Measurements from ENCODE around the gene SIPA1L3.
"Not testable (repeated sequence)": the region's sequence is repeated elsewhere in the genome, so short reads cannot be mapped to it uniquely, and the experiment has no call there.

Gene SIPA1L3

DNA sequence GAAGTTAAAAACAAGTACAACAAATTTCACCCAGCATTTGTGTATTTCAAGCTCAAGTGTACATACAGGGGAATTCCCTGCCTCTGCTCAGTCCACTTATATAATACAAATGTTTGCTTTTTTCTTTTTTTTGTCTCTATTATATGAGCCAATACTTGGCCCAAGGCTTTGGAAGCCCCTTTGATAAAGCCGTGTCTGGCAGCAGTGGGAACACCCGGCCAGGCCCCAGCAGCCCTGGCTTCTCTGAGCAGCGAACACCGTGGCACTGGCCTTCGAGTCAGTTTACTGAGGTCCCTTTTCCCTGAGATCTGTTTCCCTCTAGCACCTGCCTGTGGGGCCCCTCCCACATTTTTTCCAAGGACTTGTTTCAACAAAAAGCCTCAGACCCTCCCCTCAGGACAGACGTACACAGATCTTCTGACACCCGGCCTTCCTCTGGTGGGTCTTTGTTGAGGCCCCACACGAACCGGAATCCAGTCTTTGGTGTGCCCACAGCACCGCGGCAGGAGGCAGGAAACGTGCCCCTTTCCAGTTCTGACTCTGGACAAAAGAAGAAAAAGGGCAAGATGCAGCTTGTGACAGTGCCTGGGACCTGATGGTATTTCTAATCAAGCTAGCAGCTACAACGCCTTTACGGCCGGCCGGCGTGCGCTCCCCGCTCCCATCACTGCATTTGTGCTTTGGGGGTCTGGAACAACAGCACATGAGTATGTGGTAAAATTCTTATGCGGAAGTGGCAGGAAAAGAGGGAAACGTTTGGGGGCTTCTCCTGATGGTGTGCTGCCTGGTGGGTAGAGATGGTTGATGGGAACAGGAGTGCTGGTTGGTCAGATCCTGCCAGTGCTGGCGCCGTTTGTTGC lies 13.8 kb downstream of the SIPA1L3 start:
- peak; percentile 5 for DNase-seq

DNA sequence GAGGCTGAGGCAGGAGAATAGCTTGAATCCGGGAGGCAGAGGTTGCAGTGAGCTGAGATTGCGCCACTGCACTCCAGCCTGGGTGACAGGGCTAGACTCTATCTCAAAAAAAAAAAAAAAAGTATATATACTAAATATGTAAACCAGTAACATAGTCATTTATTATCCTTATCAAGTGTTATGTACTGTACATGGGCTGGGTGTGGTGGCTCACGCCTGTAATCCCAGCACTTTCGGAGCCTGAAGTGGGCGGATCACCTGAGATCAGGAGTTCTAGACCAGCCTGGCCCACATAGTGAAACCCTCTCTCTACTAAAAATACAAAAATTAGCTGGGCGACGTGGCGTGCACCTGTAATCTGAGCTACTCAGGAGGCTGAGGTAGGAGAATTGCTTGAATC lies 17.6 kb downstream of the SIPA1L3 start:
- DNase-seq = not testable (repeated sequence)

GRCh38 chr19:37925212-37925611 lies 18.2 kb downstream of the SIPA1L3 start:
- no peak for DNase-seq

- no peak for DNase-seq
These were observed 19.2 kb downstream of the SIPA1L3 start for GRCh38 chr19:37926255-37926654.

DNA sequence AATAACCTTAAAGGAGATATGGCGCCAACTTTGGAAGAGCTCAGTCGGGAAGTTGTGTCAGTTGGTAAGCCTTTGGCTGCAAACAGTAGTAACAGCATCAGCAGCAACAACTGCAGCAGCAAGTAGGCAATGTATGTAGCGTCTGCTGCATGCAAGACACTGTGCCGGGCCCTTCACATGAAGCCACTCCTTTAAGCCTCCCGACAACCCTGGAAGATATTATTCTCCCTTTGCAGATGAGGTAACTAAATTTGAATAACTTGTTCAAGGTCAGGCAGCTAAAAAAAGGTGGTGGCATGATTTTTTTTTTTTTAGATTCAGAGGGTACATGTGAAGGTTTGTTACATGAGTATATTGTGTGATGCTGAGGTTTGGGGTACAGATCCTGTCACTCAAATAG lies 19.7 kb downstream of the SIPA1L3 start:
- DNase-seq = no peak

- no peak for DNase-seq
These were observed 21.7 kb downstream of the SIPA1L3 start for GRCh38 chr19:37928527-37929286.

DNA sequence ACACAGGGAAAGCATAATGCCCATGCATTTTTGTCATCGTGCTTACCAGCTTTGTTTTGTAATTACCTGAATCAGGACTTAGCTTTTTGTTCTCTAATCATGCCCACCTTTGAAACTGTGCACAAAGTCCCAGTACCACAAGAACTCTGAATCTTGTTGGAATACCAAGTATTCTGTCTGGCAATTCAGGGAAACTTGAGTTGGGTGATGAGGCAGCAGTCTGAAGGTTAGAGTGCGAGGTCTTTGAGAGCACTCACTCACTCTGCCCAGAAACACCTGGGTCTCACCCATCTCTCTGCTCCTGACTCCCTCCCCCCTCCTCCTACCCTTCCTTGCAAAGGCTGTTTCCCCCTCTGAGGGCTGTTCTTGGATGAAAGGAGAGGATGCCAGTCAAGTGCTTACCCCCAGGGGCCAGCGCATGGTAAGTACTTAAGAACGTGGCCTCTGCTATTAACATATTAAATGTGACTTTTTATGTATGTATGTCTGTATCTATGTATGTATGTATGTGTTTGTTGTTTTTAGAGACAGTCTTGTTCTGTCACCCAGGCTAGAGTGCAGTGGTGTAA lies 22.4 kb downstream of the SIPA1L3 start:
- no peak for DNase-seq

- DNase-seq = no peak
These were observed 23.4 kb downstream of the SIPA1L3 start for GRCh38 chr19:37930416-37930815.

DNA sequence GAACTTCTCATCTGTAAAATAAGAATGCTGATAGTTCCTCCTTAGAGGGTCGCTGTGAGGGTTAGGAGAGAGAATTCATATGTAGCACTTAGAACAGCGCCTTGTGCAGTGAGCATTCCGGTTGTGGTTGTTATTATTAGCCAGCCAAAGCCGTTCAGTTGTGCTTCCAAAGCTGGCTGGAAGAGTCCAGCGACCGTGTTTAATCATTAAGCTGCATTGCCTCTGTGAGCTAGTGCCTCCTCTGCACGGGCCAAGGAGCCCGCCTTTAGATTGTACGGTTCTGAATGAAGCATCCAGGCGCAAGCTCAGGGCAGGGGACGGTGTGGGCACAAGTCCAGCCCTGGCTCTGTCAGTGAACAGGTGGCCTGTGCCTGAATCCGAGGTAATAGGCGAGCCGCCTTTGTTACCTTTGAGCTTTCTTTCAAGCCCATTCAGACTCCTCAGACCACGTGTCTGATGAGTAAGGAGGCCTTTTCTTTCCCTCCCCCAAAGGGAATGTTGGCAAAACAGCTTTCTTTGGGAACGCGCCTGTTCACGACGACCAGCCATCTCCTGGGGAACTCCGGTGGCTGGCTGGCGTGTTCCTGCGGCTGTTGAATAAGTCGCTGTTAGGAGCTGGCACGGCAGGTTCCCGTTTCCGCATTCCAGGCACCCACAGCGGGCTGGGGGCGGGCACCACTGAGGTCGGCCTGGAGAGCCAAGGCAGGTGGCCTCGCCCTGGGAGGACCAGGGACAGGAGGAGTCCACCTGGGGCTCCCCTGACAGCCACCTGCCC lies 25.1 kb downstream of the SIPA1L3 start:
- peak; percentile 80 for DNase-seq

GRCh38 chr19:37932985-37933936 lies 26.3 kb downstream of the SIPA1L3 start:
- DNase-seq = peak; percentile 20

- no peak for DNase-seq
These were observed 26.9 kb downstream of the SIPA1L3 start for GRCh38 chr19:37933937-37934358.

DNA sequence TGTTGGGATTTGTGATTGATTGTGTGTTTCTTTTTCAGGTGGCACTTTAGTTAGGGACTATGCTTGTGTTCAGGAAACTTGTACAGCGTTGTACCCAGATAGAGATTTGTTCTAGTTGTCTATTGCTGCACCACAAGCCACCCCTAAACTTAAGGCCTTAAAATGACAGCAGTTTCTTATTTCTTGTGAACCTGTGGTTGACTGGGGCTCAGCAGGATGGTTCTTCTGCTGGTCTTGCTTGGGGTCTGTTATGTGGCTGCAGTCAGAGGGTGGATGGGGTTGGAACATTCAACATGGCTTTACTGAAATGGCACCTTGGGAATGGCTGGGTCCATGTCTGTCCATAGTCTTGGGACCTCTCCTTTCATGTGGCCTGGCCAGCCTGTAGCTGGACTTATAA lies 28.3 kb downstream of the SIPA1L3 start:
- DNase-seq = no peak

DNA sequence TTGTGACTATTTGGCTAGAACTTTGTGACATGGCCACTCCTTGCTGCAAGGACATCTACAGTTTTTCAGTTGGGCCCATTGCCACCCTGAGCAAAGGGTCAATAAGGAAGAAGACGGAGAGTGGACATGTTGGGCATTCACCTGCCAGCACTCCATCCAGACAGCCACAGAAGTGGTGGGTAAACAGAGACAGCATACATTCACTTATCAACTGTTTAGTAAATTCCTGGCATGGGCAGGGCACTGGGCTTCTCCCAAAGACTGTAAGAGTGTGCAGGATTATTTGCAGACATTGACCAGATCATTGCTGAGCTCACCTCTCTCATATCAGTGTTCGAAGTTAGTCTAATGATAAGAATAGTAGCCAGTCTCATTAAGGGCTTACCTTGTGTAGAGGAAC lies 29.2 kb downstream of the SIPA1L3 start:
- no peak for DNase-seq

- no peak for DNase-seq
These were observed 29.9 kb downstream of the SIPA1L3 start for GRCh38 chr19:37936886-37937285.

- no peak for DNase-seq
These were observed 31.3 kb downstream of the SIPA1L3 start for GRCh38 chr19:37938353-37938752.

DNA sequence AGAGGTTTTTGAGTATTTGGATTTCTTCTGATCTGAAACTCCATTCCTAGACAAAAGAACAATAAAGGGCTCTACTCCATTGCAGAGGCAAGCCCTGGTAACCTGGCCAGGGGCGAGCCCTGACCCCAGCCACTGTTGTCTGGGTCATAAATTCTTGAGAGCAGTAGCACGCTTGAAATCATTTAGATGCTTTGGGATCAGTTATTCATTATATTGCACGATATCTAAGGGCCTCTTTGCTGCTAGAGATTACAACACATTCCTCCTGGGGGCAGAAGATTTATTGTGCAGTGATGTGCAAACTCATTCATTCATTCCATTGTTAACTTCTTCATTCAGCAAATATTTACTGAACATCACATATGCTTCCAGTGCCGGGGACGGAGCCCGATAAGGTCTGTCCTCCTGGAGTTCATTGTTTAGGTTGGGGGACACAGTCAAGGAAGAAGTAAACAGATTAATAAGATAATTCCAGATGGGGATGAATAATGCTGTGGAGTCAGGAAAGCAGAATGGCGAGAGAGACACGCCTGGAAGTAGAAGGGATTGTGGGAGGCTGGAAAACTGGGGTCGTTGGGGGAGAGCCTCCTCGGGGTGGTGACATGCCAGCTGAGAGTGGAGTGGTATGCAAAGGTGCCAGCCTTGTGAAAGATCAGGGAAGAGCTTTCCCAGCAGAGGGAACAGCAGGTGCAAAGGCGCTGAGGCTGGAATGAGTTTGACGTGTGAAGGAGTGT lies 34.9 kb downstream of the SIPA1L3 start:
- no peak for DNase-seq

- no peak for DNase-seq
These were observed 35.5 kb downstream of the SIPA1L3 start for GRCh38 chr19:37942516-37942902.

- no peak for DNase-seq
These were observed 36.5 kb downstream of the SIPA1L3 start for GRCh38 chr19:37943480-37943879.

DNA sequence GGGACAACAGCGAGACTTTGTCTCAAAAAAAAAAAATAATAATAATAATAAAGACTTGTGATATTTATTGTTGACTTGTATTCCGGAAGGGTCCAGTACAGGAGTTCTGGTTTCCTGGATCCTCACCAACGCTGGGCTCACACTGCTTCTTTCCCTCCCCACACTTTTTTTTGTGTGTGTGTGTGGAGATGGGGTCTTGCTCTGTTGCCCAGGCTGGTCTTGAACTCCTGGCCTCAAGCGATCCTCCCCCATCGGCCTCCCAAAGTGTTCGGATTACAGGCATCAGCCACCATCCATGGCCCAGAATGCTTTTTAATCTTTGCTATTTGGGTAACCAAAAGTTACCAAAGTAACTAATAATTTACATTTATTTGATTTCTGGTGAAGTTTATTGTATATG lies 39.1 kb downstream of the SIPA1L3 start:
- DNase-seq = no peak

DNA sequence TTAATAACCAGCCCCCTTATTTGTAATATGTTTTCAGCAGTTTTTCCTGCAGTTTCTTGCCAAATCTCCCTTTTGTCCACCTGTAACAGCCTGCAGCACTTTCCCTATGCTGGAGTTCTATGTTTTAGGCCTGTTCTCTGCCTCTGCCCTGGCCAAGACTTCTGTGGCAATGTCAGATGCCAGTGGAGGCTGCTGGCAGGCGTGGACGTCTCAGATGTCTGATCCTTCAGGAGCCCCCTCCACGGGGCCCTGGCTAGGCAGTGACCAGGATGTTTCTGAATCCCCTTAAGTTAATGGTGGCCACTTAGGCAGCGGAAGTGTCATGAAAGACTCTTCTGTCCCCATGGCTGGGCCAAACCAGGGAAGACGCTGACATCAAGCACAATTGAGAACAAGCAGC lies 40.8 kb downstream of the SIPA1L3 start:
- no peak for DNase-seq

DNA sequence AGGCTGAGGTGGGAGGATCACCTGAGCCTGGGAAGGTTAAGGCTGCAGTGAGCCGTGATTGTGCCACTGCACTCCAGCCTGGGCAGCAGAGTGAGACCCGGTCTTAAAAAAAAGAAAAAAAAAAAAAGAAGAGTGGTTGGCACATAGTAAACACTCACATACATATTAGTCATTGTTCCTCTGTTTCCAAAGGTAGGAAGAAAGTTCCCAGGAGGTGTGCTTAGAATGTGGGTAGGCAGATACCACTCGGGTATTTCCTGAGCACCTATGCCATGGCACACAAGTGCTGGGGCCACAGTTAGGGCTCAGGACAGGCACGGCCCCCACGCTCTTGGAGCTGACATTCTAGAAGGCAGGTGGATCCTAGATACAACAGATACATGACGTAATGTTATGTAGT lies 41.4 kb downstream of the SIPA1L3 start:
- no peak for DNase-seq

All from NCI-H1092 treated with DMSO at 0.1 percent for 48 hours (cell line).